Esophagus muscularis mucosa (tissue), 4 donors: Measurements from ENCODE around the gene ROBO1. TPM values are rescaled to one million over a fixed set of nuclear protein-coding genes. Genes with fewer than 3 reads are reported as not detected.

Experiments used
- DNase-seq: peaks from one replicate; pipeline ENCODE4 v3.0.0-alpha.2; 2017; ENCODE audit errors: extremely low spot score
- H3K27ac ChIP-seq, 4 donors: fragments of 200-600 bp; sonication (generic); replicated peaks in 1 of 4; 1 replicate in 3 of 4; 2 replicates in 1 of 4; pipeline ENCODE4 v1.5.1; 2016 to 2019; ENCODE audit warnings: mild to moderate bottlenecking in 1 of 4
- H3K27me3 ChIP-seq, 4 donors: fragments of 200-600 bp; sonication (generic); one replicate each; pipeline versions ENCODE4 v1.5.1 to v1.6.0; 2016 to 2019
- H3K36me3 ChIP-seq, 4 donors: fragments of 200-600 bp; sonication (generic); one replicate each; pipeline ENCODE4 v1.5.1; 2016 to 2019
- H3K4me1 ChIP-seq, 4 donors: fragments of 200-600 bp; sonication (generic); one replicate each; pipeline ENCODE4 v1.5.1; 2016 to 2019
- H3K4me3 ChIP-seq, 4 donors: fragments of 200-600 bp; sonication (generic); 1 replicate in 2 of 4; 2 replicates in 2 of 4; pipeline ENCODE4 v1.5.1; 2016 to 2019; ENCODE audit warnings: mild to moderate bottlenecking in 4 of 4, moderate library complexity in 1 of 4
- H3K9me3 ChIP-seq, 4 donors: fragments of 200-600 bp; sonication (generic); 1 replicate in 3 of 4; 2 replicates in 1 of 4; pipeline ENCODE4 v1.5.1; 2016 to 2019
- CTCF ChIP-seq, 3 experiments: fragments of 200-600 bp in 2 of 3; fragments of 450-650 bp in 1 of 3; sonication (generic) in 2 of 3; IDR thresholded peaks; one replicate each; pipeline ENCODE4 v1.5.1; 2017 to 2019; ENCODE audit warnings: antibody characterized with exemption in 3 of 3, mild to moderate bottlenecking in 2 of 3, moderate library complexity in 1 of 3
- EP300 ChIP-seq: sonication (generic); formaldehyde crosslinking; IDR thresholded peaks from one replicate; pipeline ENCODE4 v1.6.1; 2017; ENCODE audit warnings: antibody characterized with exemption
- POLR2A ChIP-seq: fragments of 450-650 bp; IDR thresholded peaks from one replicate; pipeline ENCODE4 v1.6.1; 2017; ENCODE audit warnings: antibody characterized with exemption, moderate library complexity, mild to moderate bottlenecking, low read depth
- POLR2AphosphoS5 ChIP-seq, 2 donors: sonication (generic); formaldehyde crosslinking; IDR thresholded peaks; one replicate each; pipeline ENCODE4 v1.6.1; 2017; ENCODE audit warnings: antibody characterized with exemption in 2 of 2
- WGBS: methylation state at CpG from one replicate; pipeline ENCODE4 v1.1.5; 2018; 5-methylcytosine and 5-hydroxymethylcytosine counted together
- intact Hi-C: fragments of 100-400 bp; cut with DNase I; formaldehyde crosslinking; loops from one replicate; pipeline ENCODE4 v1.15.1; 2023
- total RNA-seq, 4 donors: library from RNA; depleted of rRNA; stranded (reverse); fragments of >200 nt; gene quantifications; one replicate each; pipeline versions ENCODE4 v1.1.0 to v1.2.1, GENCODE V29; 2016

Gene ROBO1
- total RNA-seq, 4 donors from 2014 or later: 9.6 to 14.2 (median 12.6) TPM

- no peaks in the 10 kb centered on the region for H3K9me3 ChIP-seq
- 99% methylated on average over 5 of the region's 5 CpGs for WGBS
- TF ChIP-seq POLR2AphosphoS5 (IDR thresholded peaks at IDR 0.05) (no peak), POLR2A (no peak), EP300 (no peak), CTCF (IDR thresholded peaks at IDR 0.05) (no peak)
- no peak overlapping the region for H3K4me3 ChIP-seq
- H3K27me3 ChIP-seq: no peaks in the 10 kb centered on the region
- H3K4me1 ChIP-seq: no peaks in the 10 kb centered on the region
- intact Hi-C loops: no loop called here
- H3K36me3 ChIP-seq: no peaks in the 10 kb centered on the region
- no peak for DNase-seq
- H3K27ac ChIP-seq: no peak overlapping the region
Observed at GRCh38 chr3:78832785-78833204, 935.0 kb downstream of the ROBO1 start.

GRCh38 chr3:78831446-78831972 is 936.3 kb downstream of the ROBO1 start:
- H3K4me3 ChIP-seq: no peak overlapping the region
- no peaks in the 10 kb centered on the region for H3K9me3 ChIP-seq
- DNase-seq: no peak
- H3K36me3 ChIP-seq: no peaks in the 10 kb centered on the region
- H3K27ac ChIP-seq: no peak overlapping the region
- H3K4me1 ChIP-seq: no peaks in the 10 kb centered on the region
- 94% methylated on average over 1 of the region's 1 CpG for WGBS
- H3K27me3 ChIP-seq: no peaks in the 10 kb centered on the region
- intact Hi-C loops: no loop called here
- TF ChIP-seq EP300 (no peak), CTCF (IDR thresholded peaks at IDR 0.05) (no peak), POLR2A (no peak), POLR2AphosphoS5 (IDR thresholded peaks at IDR 0.05) (no peak)

GRCh38 chr3:78830470-78830869 is 937.3 kb downstream of the ROBO1 start:
- no peak for DNase-seq
- intact Hi-C loops: no loop called here

GRCh38 chr3:78827618-78828017 is 940.2 kb downstream of the ROBO1 start:
- TF ChIP-seq CTCF (IDR thresholded peaks at IDR 0.05): no peak
- TF ChIP-seq EP300: no peak
- no peak for TF ChIP-seq POLR2AphosphoS5 (IDR thresholded peaks at IDR 0.05)
- TF ChIP-seq POLR2A: no peak
- intact Hi-C loops: no loop called here

More at GRCh38 chr3:78830470-78830869, 937.3 kb downstream of the ROBO1 start:
- no peaks in the 10 kb centered on the region for H3K4me1 ChIP-seq
- WGBS: 80% methylated on average over 5 of the region's 5 CpGs
- no peaks in the 10 kb centered on the region for H3K36me3 ChIP-seq
- H3K27me3 ChIP-seq: no peaks in the 10 kb centered on the region
- H3K9me3 ChIP-seq: no peaks in the 10 kb centered on the region
- no peak overlapping the region for H3K4me3 ChIP-seq
- TF ChIP-seq POLR2A (no peak), EP300 (no peak), POLR2AphosphoS5 (IDR thresholded peaks at IDR 0.05) (no peak), CTCF (IDR thresholded peaks at IDR 0.05) (no peak)
- no peak overlapping the region for H3K27ac ChIP-seq

GRCh38 chr3:78825858-78826215 is 942.0 kb downstream of the ROBO1 start:
- no peak for DNase-seq
- Histone ChIP-seq H3K27me3 (no peaks in the 10 kb centered on the region), H3K27ac (no peak overlapping the region), H3K9me3 (no peaks in the 10 kb centered on the region), H3K36me3 (no peaks in the 10 kb centered on the region), H3K4me3 (no peak overlapping the region), H3K4me1 (no peaks in the 10 kb centered on the region)
- intact Hi-C loops: no loop called here
- TF ChIP-seq POLR2A (no peak), EP300 (no peak), CTCF (IDR thresholded peaks at IDR 0.05) (no peak), POLR2AphosphoS5 (IDR thresholded peaks at IDR 0.05) (no peak)

More at GRCh38 chr3:78827618-78828017, 940.2 kb downstream of the ROBO1 start:
- H3K9me3 ChIP-seq: no peaks in the 10 kb centered on the region
- WGBS: 97% methylated on average over 4 of the region's 4 CpGs
- no peak overlapping the region for H3K4me3 ChIP-seq
- H3K36me3 ChIP-seq: no peaks in the 10 kb centered on the region
- no peaks in the 10 kb centered on the region for H3K27me3 ChIP-seq
- DNase-seq: no peak
- no peaks in the 10 kb centered on the region for H3K4me1 ChIP-seq
- no peak overlapping the region for H3K27ac ChIP-seq
